ENCODE results near the gene MRPS11. TPM values are rescaled to one million over a fixed set of nuclear protein-coding genes. Genes with fewer than 3 reads are reported as not detected.

Gene MRPS11
- total and polyA plus RNA-seq, 10 of the 15 experiments (the other 5 are each of a cell fraction or from before 2014, with no cell fraction given) = 37.1 to 148 (median 68.7) TPM

DNA sequence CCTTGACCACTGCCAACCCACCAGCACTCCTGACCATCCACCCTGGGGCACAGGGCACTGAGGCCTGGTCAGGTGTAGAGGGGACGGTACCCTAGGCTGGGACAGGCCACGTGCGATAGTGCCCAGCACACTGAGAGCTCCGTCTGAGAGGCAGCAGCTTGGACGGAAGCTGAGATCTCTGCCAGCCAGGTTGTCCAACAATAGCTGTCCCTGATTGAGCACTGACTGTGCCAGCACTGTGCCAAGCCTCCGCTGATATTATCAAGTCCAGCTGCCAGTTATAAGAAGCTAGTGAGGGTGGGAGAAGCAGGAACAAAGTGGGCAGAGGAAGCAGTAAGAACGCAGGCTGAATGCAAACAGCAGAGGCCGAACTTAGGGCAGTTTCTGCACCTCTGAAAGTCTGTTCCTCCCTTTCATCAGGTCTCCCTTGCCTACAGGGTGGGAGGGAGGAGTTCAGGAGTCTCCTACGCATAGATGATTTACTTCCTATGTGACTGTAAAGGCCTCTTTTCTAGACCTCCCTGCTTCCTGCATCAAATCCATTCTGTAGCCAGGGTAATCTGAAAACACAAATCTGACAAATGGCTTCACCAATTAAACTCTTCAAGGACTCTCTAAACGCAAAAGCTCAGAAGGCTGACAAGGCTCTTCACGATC, 29.7 kb downstream of the MRPS11 start (continued):
- TF ChIP-seq CHD1 (IDR thresholded peaks at IDR 0.05; ENCODE audit: low read depth, low read length) (no peak), ZNF622 (IDR thresholded peaks at IDR 0.05) (no peak), WRNIP1 (IDR thresholded peaks at IDR 0.05; ENCODE audit: borderline replicate concordance, low read depth, low read length) (no peak), RB1 (IDR thresholded peaks at IDR 0.05; ENCODE audit: borderline replicate concordance) (no peak)

DNA sequence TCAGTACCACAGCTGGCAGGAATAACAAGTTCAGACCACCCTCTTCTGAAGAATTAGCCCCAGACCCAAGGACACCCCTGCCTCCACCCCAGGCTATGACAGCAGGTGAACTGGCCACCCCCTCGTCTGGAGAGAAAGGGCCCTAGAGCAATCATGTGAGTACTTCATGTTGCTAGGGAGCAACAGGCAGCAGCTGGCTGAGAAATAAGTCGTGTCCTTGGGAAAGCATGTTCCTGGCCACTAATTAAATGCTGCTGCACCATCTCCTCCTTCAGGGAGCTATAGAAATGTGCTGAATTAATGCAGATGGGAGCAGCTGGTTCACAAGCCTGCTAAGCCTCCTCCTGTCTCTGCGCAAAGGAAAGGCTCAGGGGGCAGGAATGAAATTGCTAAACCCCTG, 31.5 kb downstream of the MRPS11 start:
- POLR2A ChIA-PET = no interaction called here
- no peaks in the 10 kb centered on the region for H3K27me3 ChIP-seq (replicated peaks in 1 of 2; ENCODE audit: control insufficient read depth in 2 of 2, insufficient read depth in 2 of 2, low read length in 1 of 2)
- no peak for FAIRE-seq
- ATAC-seq = no peak
- TF ChIP-seq FOXM1 (IDR thresholded peaks at IDR 0.05; ENCODE audit: low read depth, low read length) (no peak), NFXL1 (IDR thresholded peaks at IDR 0.05; ENCODE audit: borderline replicate concordance) (no peak), BMI1 (IDR thresholded peaks at IDR 0.05; ENCODE audit: borderline replicate concordance) (no peak), CBX3 (IDR thresholded peaks at IDR 0.05; ENCODE audit: borderline replicate concordance, low read depth) (no peak), CBFB (IDR thresholded peaks at IDR 0.05; ENCODE audit: low read depth) (no peak), ATF7 (IDR thresholded peaks at IDR 0.05; ENCODE audit: low read depth) (no peak), SUPT20H (IDR thresholded peaks at IDR 0.05; ENCODE audit: borderline replicate concordance, control insufficient read depth, low read depth, low read length) (no peak), KAT2A (conservative IDR thresholded peaks at IDR 0.05; ENCODE audit: control insufficient read depth, low read depth, low read length) (no peak), CREM (IDR thresholded peaks at IDR 0.05; ENCODE audit: low read depth) (no peak), HCFC1 (IDR thresholded peaks at IDR 0.05; ENCODE audit: low read length) (no peak), NR2C2 (IDR thresholded peaks at IDR 0.05; ENCODE audit: borderline replicate concordance, control insufficient read depth, insufficient read length, low read depth) (no peak), NR2C1 (IDR thresholded peaks at IDR 0.05) (no peak)
- TF ChIP-seq, protein P1, sequence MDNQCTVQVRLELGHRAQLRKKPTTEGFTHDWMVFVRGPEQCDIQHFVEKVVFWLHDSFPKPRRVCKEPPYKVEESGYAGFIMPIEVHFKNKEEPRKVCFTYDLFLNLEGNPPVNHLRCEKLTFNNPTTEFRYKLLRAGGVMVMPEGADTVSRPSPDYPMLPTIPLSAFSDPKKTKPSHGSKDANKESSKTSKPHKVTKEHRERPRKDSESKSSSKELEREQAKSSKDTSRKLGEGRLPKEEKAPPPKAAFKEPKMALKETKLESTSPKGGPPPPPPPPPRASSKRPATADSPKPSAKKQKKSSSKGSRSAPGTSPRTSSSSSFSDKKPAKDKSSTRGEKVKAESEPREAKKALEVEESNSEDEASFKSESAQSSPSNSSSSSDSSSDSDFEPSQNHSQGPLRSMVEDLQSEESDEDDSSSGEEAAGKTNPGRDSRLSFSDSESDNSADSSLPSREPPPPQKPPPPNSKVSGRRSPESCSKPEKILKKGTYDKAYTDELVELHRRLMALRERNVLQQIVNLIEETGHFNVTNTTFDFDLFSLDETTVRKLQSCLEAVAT (IDR thresholded peaks at IDR 0.05) = no peak
- TF ChIP-seq, protein P2, sequence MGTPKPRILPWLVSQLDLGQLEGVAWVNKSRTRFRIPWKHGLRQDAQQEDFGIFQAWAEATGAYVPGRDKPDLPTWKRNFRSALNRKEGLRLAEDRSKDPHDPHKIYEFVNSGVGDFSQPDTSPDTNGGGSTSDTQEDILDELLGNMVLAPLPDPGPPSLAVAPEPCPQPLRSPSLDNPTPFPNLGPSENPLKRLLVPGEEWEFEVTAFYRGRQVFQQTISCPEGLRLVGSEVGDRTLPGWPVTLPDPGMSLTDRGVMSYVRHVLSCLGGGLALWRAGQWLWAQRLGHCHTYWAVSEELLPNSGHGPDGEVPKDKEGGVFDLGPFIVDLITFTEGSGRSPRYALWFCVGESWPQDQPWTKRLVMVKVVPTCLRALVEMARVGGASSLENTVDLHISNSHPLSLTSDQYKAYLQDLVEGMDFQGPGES (IDR thresholded peaks at IDR 0.05) = no peak
- TF ChIP-seq, protein P3, sequence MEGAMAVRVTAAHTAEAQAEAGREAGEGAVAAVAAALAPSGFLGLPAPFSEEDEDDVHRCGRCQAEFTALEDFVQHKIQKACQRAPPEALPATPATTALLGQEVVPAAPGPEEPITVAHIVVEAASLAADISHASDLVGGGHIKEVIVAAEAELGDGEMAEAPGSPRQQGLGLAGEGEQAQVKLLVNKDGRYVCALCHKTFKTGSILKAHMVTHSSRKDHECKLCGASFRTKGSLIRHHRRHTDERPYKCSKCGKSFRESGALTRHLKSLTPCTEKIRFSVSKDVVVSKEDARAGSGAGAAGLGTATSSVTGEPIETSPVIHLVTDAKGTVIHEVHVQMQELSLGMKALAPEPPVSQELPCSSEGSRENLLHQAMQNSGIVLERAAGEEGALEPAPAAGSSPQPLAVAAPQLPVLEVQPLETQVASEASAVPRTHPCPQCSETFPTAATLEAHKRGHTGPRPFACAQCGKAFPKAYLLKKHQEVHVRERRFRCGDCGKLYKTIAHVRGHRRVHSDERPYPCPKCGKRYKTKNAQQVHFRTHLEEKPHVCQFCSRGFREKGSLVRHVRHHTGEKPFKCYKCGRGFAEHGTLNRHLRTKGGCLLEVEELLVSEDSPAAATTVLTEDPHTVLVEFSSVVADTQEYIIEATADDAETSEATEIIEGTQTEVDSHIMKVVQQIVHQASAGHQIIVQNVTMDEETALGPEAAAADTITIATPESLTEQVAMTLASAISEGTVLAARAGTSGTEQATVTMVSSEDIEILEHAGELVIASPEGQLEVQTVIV (IDR thresholded peaks at IDR 0.05; ENCODE audit: borderline replicate concordance, partially characterized antibody) = no peak
- H3K4me1 ChIP-seq (ENCODE audit: control insufficient read depth, insufficient read depth, low read length) = no peaks in the 10 kb centered on the region
- H3K4me3 ChIP-seq = no peak overlapping the region
- no peaks in the 10 kb centered on the region for H4K20me1 ChIP-seq (ENCODE audit: control insufficient read depth, insufficient read depth)
- H2AFZ ChIP-seq (ENCODE audit: control insufficient read depth, low read depth, low read length) = no peak overlapping the region
- H3K36me3 ChIP-seq (ENCODE audit: control insufficient read depth in 2 of 2, insufficient read depth in 2 of 2, low read length in 1 of 2) = no peaks in the 10 kb centered on the region
- no peaks in the 10 kb centered on the region for H3K79me2 ChIP-seq (ENCODE audit: control insufficient read depth, insufficient read depth, low read length)
- whole genome bisulfite sequencing (ENCODE audit: insufficient coverage, insufficient replicate concordance, low lambda C conversion rate, missing lambda C conversion rate) = 81% methylated on average over 3 of the region's 3 CpGs
- no peak overlapping the region for H3K9ac ChIP-seq (ENCODE audit: control insufficient read depth, insufficient read depth, low read length)
- H3K4me2 ChIP-seq (ENCODE audit: control insufficient read depth, insufficient read depth) = no peak overlapping the region
- RAD21 ChIA-PET (ENCODE audit: unreplicated experiment) = no interaction called here
- CTCF ChIA-PET = no interaction called here
- no peak overlapping the region for H3K27ac ChIP-seq (ENCODE audit: control insufficient read depth, insufficient read depth)
- SMC1A ChIA-PET (ENCODE audit: uncharacterized antibody, unreplicated experiment) = no interaction called here
- intact Hi-C loops (cut with micrococcal nuclease; ENCODE audit: unreplicated experiment) (no loop called here), in situ Hi-C loops (cut with MboI) (no loop called here)
- no TSS peak for BruUV-seq (replicated peaks)
- H3K9me3 ChIP-seq (replicated peaks; ENCODE audit: control insufficient read depth, insufficient read depth, low read length) = no peaks in the 10 kb centered on the region
- no peak for DNase-seq (ENCODE audit: low read depth, low spot score)
